Endothelial cell of umbilical vein (primary cell): ENCODE measurements around the gene TRPM3. TPM values are rescaled to one million over a fixed set of nuclear protein-coding genes. Genes with fewer than 3 reads are reported as not detected.

Experiments used
- BruUV-seq: library from RNA; stranded (reverse); fragments of 400-500 nt; replicated peaks from 2 replicates; lab custom pipeline; 2021; lab: Mats Ljungman, UMichigan
- CTCF ChIA-PET: fragments of 300-600, 350-600 bp; sonication (Branson Sonifier 250); formaldehyde crosslinking; loops from one replicate; lab custom pipeline; 2021; ENCODE audit warnings: antibody characterized with exemption, inconsistent platforms; lab: Charles Lee
- POLR2A ChIA-PET: fragments of 300-600, 350-600 bp; sonication (Branson Sonifier 250); formaldehyde crosslinking; loops from one replicate; lab custom pipeline; 2021; ENCODE audit warnings: antibody characterized with exemption, inconsistent platforms; lab: Charles Lee
- DNase-seq: peaks from one replicate; pipeline ENCODE4 v3.0.0-alpha.2; 2011; ENCODE audit warnings: low read depth, low spot score
- FAIRE-seq: peaks from 2 replicates; lab custom pipeline; 2011; peaks lifted over from hg19 to GRCh38; lab: Jason Lieb, UNC
- H2AFZ ChIP-seq: 2 replicates; pipeline ENCODE4 v1.6.0; 2012; ENCODE audit warnings: low read depth, low read length, control low read depth, inconsistent platforms
- H3K27ac ChIP-seq: 2 replicates; pipeline ENCODE4 v1.5.1; 2011; ENCODE audit warnings: low read depth, mild to moderate bottlenecking, control low read depth, low read length, moderate library complexity; ENCODE audit not compliant: insufficient read depth
- H3K27me3 ChIP-seq, 2 experiments: 2 replicates each; pipeline versions ENCODE4 v1.6.0 to v1.6.1; 2011; ENCODE audit warnings: low read length in 2 of 2, mixed read lengths in 1 of 2; ENCODE audit not compliant: control insufficient read depth in 2 of 2, insufficient read depth in 2 of 2
- H3K36me3 ChIP-seq, 2 experiments: 2 replicates in 1 of 2; 3 replicates in 1 of 2; pipeline ENCODE4 v1.5.1; 2011; ENCODE audit warnings: low read length in 2 of 2, mild to moderate bottlenecking in 1 of 2, moderate library complexity in 1 of 2; ENCODE audit not compliant: control insufficient read depth in 2 of 2, insufficient read depth in 2 of 2; ENCODE audit errors: extremely low read depth in 1 of 2
- H3K4me1 ChIP-seq: 3 replicates; pipeline ENCODE4 v1.5.1; 2011; ENCODE audit warnings: mild to moderate bottlenecking, low read length; ENCODE audit not compliant: control insufficient read depth, insufficient read depth; ENCODE audit errors: extremely low read depth
- H3K4me2 ChIP-seq: 2 replicates; pipeline ENCODE4 v1.6.1; 2011; ENCODE audit warnings: low read length, control low read depth, mixed read lengths; ENCODE audit not compliant: insufficient read depth
- H3K4me3 ChIP-seq, 3 experiments: fragments of 200-600 bp in 1 of 3; sonication (generic), shearing (Covaris generic) in 1 of 3; replicated peaks in 1 of 3; 2 replicates each; pipeline ENCODE4 v1.5.1; 2011 to 2016; ENCODE audit warnings: control low read depth in 3 of 3, low read length in 3 of 3, mild to moderate bottlenecking in 2 of 3, inconsistent platforms in 1 of 3, low read depth in 1 of 3, moderate library complexity in 1 of 3; ENCODE audit not compliant: insufficient read depth in 1 of 3
- H3K79me2 ChIP-seq: 2 replicates; pipeline ENCODE4 v1.6.0; 2012; ENCODE audit warnings: low read length, inconsistent platforms; ENCODE audit not compliant: control insufficient read depth, insufficient read depth
- H3K9ac ChIP-seq: replicated peaks from 2 replicates; pipeline ENCODE3; 2011; ENCODE audit warnings: low read length, control low read depth; ENCODE audit not compliant: insufficient read depth; ENCODE audit errors: extremely low read depth
- H3K9me1 ChIP-seq: replicated peaks from 3 replicates; pipeline ENCODE4 v1.6.0; 2011; ENCODE audit warnings: mild to moderate bottlenecking, low read length; ENCODE audit not compliant: control insufficient read depth, insufficient read depth; ENCODE audit errors: extremely low read depth
- H3K9me3 ChIP-seq: replicated peaks from 2 replicates; pipeline ENCODE4 v1.5.1; 2012; ENCODE audit warnings: low read length, inconsistent platforms; ENCODE audit not compliant: control insufficient read depth, insufficient read depth
- H4K20me1 ChIP-seq: replicated peaks from 2 replicates; pipeline ENCODE3; 2011; ENCODE audit warnings: mild to moderate bottlenecking, low read length; ENCODE audit not compliant: control insufficient read depth, insufficient read depth; ENCODE audit errors: extremely low read depth
- EZH2 ChIP-seq: IDR thresholded peaks from 2 replicates; pipeline ENCODE4 v1.6.1; 2012; ENCODE audit warnings: borderline replicate concordance, low read depth, mild to moderate bottlenecking, moderate library complexity, low read length, inconsistent platforms; ENCODE audit not compliant: severe bottlenecking
- FOS ChIP-seq: IDR thresholded peaks from 2 replicates; pipeline ENCODE4 v1.6.1; 2011; ENCODE audit warnings: mild to moderate bottlenecking, low read length, moderate library complexity, borderline replicate concordance; ENCODE audit not compliant: insufficient read depth
- GATA2 ChIP-seq: IDR thresholded peaks from 2 replicates; pipeline ENCODE4 v1.7.0; 2011; ENCODE audit warnings: low read depth, mild to moderate bottlenecking, moderate library complexity, mixed read lengths, low read length; ENCODE audit not compliant: insufficient read length, insufficient read depth
- JUN ChIP-seq: IDR thresholded peaks from 2 replicates; pipeline ENCODE4 v1.6.1; 2011; ENCODE audit warnings: borderline replicate concordance, low read depth; ENCODE audit not compliant: insufficient read length, insufficient read depth
- MYC ChIP-seq: IDR thresholded peaks from one replicate; pipeline ENCODE4 v1.6.1; 2011; ENCODE audit warnings: mild to moderate bottlenecking, low read depth, low read length
- POLR2A ChIP-seq: IDR thresholded peaks from 2 replicates; pipeline ENCODE4 v1.6.1; 2012; ENCODE audit warnings: low read depth, mild to moderate bottlenecking, control low read depth, low read length
- POLR2AphosphoS5 ChIP-seq: IDR thresholded peaks from 2 replicates; pipeline ENCODE4 v1.6.1; 2012; ENCODE audit warnings: low read depth, mild to moderate bottlenecking, control low read depth, low read length, moderate library complexity; ENCODE audit not compliant: insufficient read depth
- dilution Hi-C: fragments of 300-500 bp; cut with MboI; formaldehyde crosslinking; loops from one replicate; pipeline ENCODE4 v1.15.0; 2019; ENCODE audit warnings: low sequenced_read_pairs; ENCODE audit not compliant: extremely low pct_ligation_motif_present
- intact Hi-C: fragments of 100-400 bp; cut with micrococcal nuclease; formaldehyde crosslinking; loops from one replicate; pipeline ENCODE4 v1.10.0; 2022
- polyA plus RNA-seq, 4 experiments: library from polyadenylated mRNA; depleted of rRNA in 3 of 4; stranded (reverse) in 3 of 4; unstranded in 1 of 4; fragments of >200 nt; gene quantifications; 2 replicates each; pipeline versions ENCODE4 v1.2.1 to v1.2.3, GENCODE V29; 2011 to 2012; ENCODE audit warnings: missing spikeins in 1 of 4
- total RNA-seq: library from RNA; stranded (reverse); gene quantifications from 2 replicates; pipeline ENCODE4 v1.2.3, GENCODE V29; 2021
- TF ChIP-seq, protein P1 (sequence below): IDR thresholded peaks from 2 replicates; pipeline ENCODE4 v1.6.1; 2011; ENCODE audit not compliant: insufficient read depth, insufficient read length
- TF ChIP-seq, protein P2 (sequence below), 2 donors: IDR thresholded peaks; 1 replicate in 1 of 2; 2 replicates in 1 of 2; pipeline ENCODE4 v1.5.1; 2011; ENCODE audit warnings: low read length in 2 of 2, mild to moderate bottlenecking in 2 of 2, moderate library complexity in 2 of 2, control low read depth in 1 of 2, inconsistent platforms in 1 of 2, low read depth in 1 of 2; ENCODE audit not compliant: insufficient read depth in 1 of 2; ENCODE audit errors: extremely low read depth in 1 of 2

TRPM3 gene
- total and polyA plus RNA-seq, 2 donors (not counting 3 experiments of a cell fraction or from before 2014, with no cell fraction given) = 0.17 to 0.33 TPM

DNA sequence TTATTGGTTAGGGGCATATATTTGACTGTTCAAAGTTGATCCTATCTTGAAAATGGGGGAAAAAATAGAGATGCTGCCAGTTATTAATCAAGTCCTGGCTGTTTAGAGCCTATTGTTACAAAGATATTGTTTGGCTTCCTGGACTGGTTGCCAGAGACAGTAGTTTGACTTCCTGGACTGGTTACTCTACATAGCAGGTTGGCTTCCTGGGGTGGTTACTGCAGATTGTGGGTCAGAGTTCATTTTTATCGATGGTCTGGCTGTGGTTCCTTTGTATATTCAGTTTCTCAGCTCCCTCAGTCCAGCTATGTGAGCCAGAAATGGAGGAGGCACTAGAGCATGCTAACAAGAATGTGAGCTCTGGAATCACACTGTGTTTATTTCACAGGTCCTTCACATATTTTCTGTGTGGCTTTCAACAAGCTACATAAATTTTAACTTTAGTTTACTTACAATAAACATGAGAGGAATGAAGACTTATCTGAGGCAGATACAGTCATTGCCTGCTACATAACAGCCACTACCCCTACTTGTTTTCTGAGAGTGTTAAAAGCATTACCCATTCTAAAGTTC, 137.6 kb downstream of the TRPM3 start:
- Histone ChIP-seq H4K20me1 (no peaks in the 10 kb centered on the region), H3K4me1 (no peaks in the 10 kb centered on the region), H3K9me3 (peaks cover 2% of the 10 kb centered on the region), H3K9ac (no peak overlapping the region), H3K79me2 (no peaks in the 10 kb centered on the region), H3K4me3 (no peak overlapping the region), H3K27me3 (peaks cover 1 to 7% of the 10 kb centered on the region in 2 experiments), H3K27ac (no peak overlapping the region), H3K4me2 (no peak overlapping the region), H3K36me3 (no peaks in the 10 kb centered on the region), H3K9me1 (no peaks in the 10 kb centered on the region), H2AFZ (no peak overlapping the region)
- no peak for DNase-seq
- dilution Hi-C loops (no loop called here), intact Hi-C loops (no loop called here)
- no TSS peak for BruUV-seq
- ChIA-PET CTCF (no interaction called here), POLR2A (no interaction called here)
- TF ChIP-seq, protein P1, sequence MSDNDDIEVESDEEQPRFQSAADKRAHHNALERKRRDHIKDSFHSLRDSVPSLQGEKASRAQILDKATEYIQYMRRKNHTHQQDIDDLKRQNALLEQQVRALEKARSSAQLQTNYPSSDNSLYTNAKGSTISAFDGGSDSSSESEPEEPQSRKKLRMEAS = no peak
- TF ChIP-seq GATA2 = no peak
- no peak for FAIRE-seq

DNA sequence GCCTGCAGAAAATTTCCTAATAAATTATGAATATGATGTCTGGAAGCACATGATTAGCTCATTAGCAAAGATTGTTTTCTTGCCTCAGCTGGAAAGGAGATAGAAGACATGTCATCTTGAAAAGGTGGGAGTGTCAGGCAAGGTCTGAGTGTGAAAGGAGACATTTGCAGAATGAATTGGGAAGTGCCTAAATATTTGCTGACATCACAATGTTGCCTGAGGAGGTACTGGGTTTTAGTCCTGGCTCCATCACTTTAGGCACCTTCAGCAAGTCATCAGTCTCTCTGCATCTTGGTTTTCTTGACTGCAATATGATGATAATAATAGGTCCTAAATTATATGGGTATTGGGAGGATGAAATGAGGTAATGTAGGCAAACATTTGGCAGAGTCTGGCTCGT, 140.1 kb downstream of the TRPM3 start:
- DNase-seq (no peak), FAIRE-seq (no peak)
- Histone ChIP-seq H2AFZ (no peak overlapping the region), H3K9me3 (peaks cover 2% of the 10 kb centered on the region), H3K27ac (no peak overlapping the region), H4K20me1 (no peaks in the 10 kb centered on the region), H3K79me2 (no peaks in the 10 kb centered on the region), H3K36me3 (no peaks in the 10 kb centered on the region), H3K4me3 (no peak overlapping the region), H3K4me2 (no peak overlapping the region), H3K4me1 (no peaks in the 10 kb centered on the region), H3K9ac (no peak overlapping the region), H3K27me3 (peaks cover 1 to 5% of the 10 kb centered on the region in 2 experiments), H3K9me1 (no peaks in the 10 kb centered on the region)
- intact Hi-C loops (no loop called here), dilution Hi-C loops (no loop called here)
- ChIA-PET CTCF (interaction anchor here (1.2 kb wide), 1 partner anchor 341 kb away, joined by 4 read pairs; no protein-coding TSS in a partner anchor), POLR2A (no interaction called here)
- no TSS peak for BruUV-seq
- TF ChIP-seq POLR2A = no peak
- TF ChIP-seq, protein P1 = no peak
- TF ChIP-seq JUN = no peak
- TF ChIP-seq MYC = no peak
- TF ChIP-seq, protein P2, sequence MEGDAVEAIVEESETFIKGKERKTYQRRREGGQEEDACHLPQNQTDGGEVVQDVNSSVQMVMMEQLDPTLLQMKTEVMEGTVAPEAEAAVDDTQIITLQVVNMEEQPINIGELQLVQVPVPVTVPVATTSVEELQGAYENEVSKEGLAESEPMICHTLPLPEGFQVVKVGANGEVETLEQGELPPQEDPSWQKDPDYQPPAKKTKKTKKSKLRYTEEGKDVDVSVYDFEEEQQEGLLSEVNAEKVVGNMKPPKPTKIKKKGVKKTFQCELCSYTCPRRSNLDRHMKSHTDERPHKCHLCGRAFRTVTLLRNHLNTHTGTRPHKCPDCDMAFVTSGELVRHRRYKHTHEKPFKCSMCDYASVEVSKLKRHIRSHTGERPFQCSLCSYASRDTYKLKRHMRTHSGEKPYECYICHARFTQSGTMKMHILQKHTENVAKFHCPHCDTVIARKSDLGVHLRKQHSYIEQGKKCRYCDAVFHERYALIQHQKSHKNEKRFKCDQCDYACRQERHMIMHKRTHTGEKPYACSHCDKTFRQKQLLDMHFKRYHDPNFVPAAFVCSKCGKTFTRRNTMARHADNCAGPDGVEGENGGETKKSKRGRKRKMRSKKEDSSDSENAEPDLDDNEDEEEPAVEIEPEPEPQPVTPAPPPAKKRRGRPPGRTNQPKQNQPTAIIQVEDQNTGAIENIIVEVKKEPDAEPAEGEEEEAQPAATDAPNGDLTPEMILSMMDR (IDR thresholded peaks at IDR 0.05; ENCODE audit: extremely low read depth in 1 of 2, insufficient read depth in 1 of 2, low read depth in 1 of 2, low read length in 2 of 2) = no peak
- no peak for TF ChIP-seq FOS
- TF ChIP-seq POLR2AphosphoS5 = no peak
- no peak for TF ChIP-seq GATA2
- no peak for TF ChIP-seq EZH2
